HepG2 (cell line): ENCODE data around the gene ANKIB1. TPM values are rescaled to one million over a fixed set of nuclear protein-coding genes. Genes with fewer than 3 reads are reported as not detected.

Source experiments
- EHMT2 ChIP-seq: fragments of 200-600 bp; sonication (generic); IDR thresholded peaks from 2 replicates; pipeline ENCODE4 v1.7.0; 2017; ENCODE audit warnings: antibody characterized with exemption, low read depth, low read length, borderline replicate concordance
- FOXK1 ChIP-seq: sonication (generic); formaldehyde crosslinking; IDR thresholded peaks from 2 replicates; pipeline ENCODE4 v1.4.0; 2020; ENCODE audit warnings: low read depth, missing genetic modification reagents, borderline replicate concordance
- GABPA ChIP-seq, 2 experiments: IDR thresholded peaks; 2 replicates each; pipeline ENCODE4 v1.6.1; 2011 to 2016; ENCODE audit warnings: low read depth in 2 of 2, low read length in 1 of 2, missing biosample characterization in 1 of 2, missing genetic modification characterization in 1 of 2
- HMG20A ChIP-seq: IDR thresholded peaks from 2 replicates; pipeline ENCODE4 v1.6.1; 2016; ENCODE audit warnings: borderline replicate concordance
- ISX ChIP-seq: sonication (generic); formaldehyde crosslinking; conservative IDR thresholded peaks from 2 replicates; pipeline ENCODE4 v1.5.0; 2020; ENCODE audit warnings: missing genetic modification reagents
- NCOA1 ChIP-seq: sonication (generic); formaldehyde crosslinking; IDR thresholded peaks from 2 replicates; pipeline ENCODE4 v1.9.0; 2021; ENCODE audit warnings: missing genetic modification reagents
- PITX1 ChIP-seq: sonication (generic); formaldehyde crosslinking; IDR thresholded peaks from 2 replicates; pipeline ENCODE4 v1.5.1; 2020; ENCODE audit warnings: mild to moderate bottlenecking, missing genetic modification reagents
- PRMT3 ChIP-seq: sonication (generic); formaldehyde crosslinking; IDR thresholded peaks from 2 replicates; pipeline ENCODE4 v1.8.1; 2022; ENCODE audit warnings: low read depth, mild to moderate bottlenecking, moderate library complexity, missing genetic modification reagents, borderline replicate concordance
- RBFOX2 ChIP-seq: fragments of 200-400 bp; formaldehyde crosslinking; IDR thresholded peaks from 2 replicates; pipeline ENCODE4 v1.6.1; 2017; ENCODE audit warnings: low read depth, mild to moderate bottlenecking, low read length
- SAP130 ChIP-seq: IDR thresholded peaks from 2 replicates; pipeline ENCODE4 v1.6.1; 2016; ENCODE audit warnings: low read depth
- SNAI1 ChIP-seq: sonication (generic); formaldehyde crosslinking; IDR thresholded peaks from 2 replicates; pipeline ENCODE4 v1.5.0; 2020; ENCODE audit warnings: mild to moderate bottlenecking, missing genetic modification reagents, borderline replicate concordance
- TSC22D2 ChIP-seq: sonication (generic); formaldehyde crosslinking; IDR thresholded peaks from 2 replicates; pipeline ENCODE4 v1.5.1; 2020; ENCODE audit warnings: missing genetic modification reagents, mild to moderate bottlenecking, borderline replicate concordance
- U2AF2 ChIP-seq: fragments of 200-400 bp; formaldehyde crosslinking; IDR thresholded peaks from 2 replicates; pipeline ENCODE4 v1.6.1; 2017; ENCODE audit warnings: low read depth, mild to moderate bottlenecking, low read length
- ZBTB7B ChIP-seq: sonication (generic); formaldehyde crosslinking; IDR thresholded peaks from 2 replicates; pipeline ENCODE4 v1.4.0; 2020; ENCODE audit warnings: missing genetic modification reagents
- ZFP90 ChIP-seq: sonication (generic); formaldehyde crosslinking; IDR thresholded peaks from 2 replicates; pipeline ENCODE4 v1.8.0; 2022; ENCODE audit warnings: missing genetic modification reagents, mild to moderate bottlenecking, inconsistent platforms, borderline replicate concordance
- ZNF24 ChIP-seq: fragments of 450-650 bp; IDR thresholded peaks from 2 replicates; pipeline ENCODE4 v1.6.1; 2017; ENCODE audit warnings: antibody characterized with exemption, mild to moderate bottlenecking
- ZNF430 ChIP-seq: sonication (generic); formaldehyde crosslinking; IDR thresholded peaks from 2 replicates; pipeline ENCODE4 v1.9.0; 2021; ENCODE audit warnings: mild to moderate bottlenecking, missing genetic modification reagents
- ZNF446 ChIP-seq: sonication (generic); formaldehyde crosslinking; IDR thresholded peaks from 2 replicates; pipeline ENCODE4 v1.5.0; 2020; ENCODE audit warnings: mild to moderate bottlenecking, missing genetic modification reagents
- ZNF607 ChIP-seq: sonication (generic); formaldehyde crosslinking; IDR thresholded peaks from 2 replicates; pipeline ENCODE4 v1.5.1; 2020; ENCODE audit warnings: missing genetic modification reagents, mild to moderate bottlenecking, borderline replicate concordance
- ZNF660 ChIP-seq: sonication (generic); formaldehyde crosslinking; IDR thresholded peaks from 2 replicates; pipeline ENCODE4 v1.5.1; 2020; ENCODE audit warnings: mild to moderate bottlenecking, low read depth, missing genetic modification reagents, borderline replicate concordance
- ZNF674 ChIP-seq: sonication (generic); formaldehyde crosslinking; IDR thresholded peaks from 2 replicates; pipeline ENCODE4 v1.5.0; 2020; ENCODE audit warnings: low read depth, mild to moderate bottlenecking, missing genetic modification reagents
- polyA plus RNA-seq, 8 experiments: library from polyadenylated mRNA; depleted of rRNA in 3 of 8; stranded (reverse) in 7 of 8; unstranded in 1 of 8; fragments of >200 nt; fragmentation: Illumina TruSeq in 4 of 8; extraction: Trizol in 4 of 8; gene quantifications; 2 replicates each; pipeline versions ENCODE4 v1.2.1 to v1.2.3, GENCODE V29; 2011 to 2016; ENCODE audit warnings: low read depth in 4 of 8, missing spikeins in 1 of 8, mixed read lengths in 1 of 8; ENCODE audit not compliant: insufficient read depth in 1 of 8
- total RNA-seq, 5 experiments: library from RNA; depleted of rRNA; stranded (reverse); fragments of >200 nt; fragmentation: Illumina TruSeq; extraction: Trizol; gene quantifications; 2 replicates each; pipeline ENCODE4 v1.2.3, GENCODE V29; 2016; ENCODE audit warnings: low read depth in 1 of 5
- TF ChIP-seq, protein P1 (sequence below): IDR thresholded peaks from 2 replicates; pipeline ENCODE4 v1.6.1; 2016; ENCODE audit warnings: missing compliant biosample characterization, missing genetic modification reagents, borderline replicate concordance
- TF ChIP-seq, protein P2 (sequence below): sonication (generic); formaldehyde crosslinking; IDR thresholded peaks from 2 replicates; pipeline ENCODE4 v1.4.0; 2020; ENCODE audit warnings: missing genetic modification reagents

Gene ANKIB1
- total and polyA plus RNA-seq, 2 of the 13 experiments (the other 11 are each of a cell fraction or from before 2014, with no cell fraction given): 28.7 to 29.6 TPM

DNA sequence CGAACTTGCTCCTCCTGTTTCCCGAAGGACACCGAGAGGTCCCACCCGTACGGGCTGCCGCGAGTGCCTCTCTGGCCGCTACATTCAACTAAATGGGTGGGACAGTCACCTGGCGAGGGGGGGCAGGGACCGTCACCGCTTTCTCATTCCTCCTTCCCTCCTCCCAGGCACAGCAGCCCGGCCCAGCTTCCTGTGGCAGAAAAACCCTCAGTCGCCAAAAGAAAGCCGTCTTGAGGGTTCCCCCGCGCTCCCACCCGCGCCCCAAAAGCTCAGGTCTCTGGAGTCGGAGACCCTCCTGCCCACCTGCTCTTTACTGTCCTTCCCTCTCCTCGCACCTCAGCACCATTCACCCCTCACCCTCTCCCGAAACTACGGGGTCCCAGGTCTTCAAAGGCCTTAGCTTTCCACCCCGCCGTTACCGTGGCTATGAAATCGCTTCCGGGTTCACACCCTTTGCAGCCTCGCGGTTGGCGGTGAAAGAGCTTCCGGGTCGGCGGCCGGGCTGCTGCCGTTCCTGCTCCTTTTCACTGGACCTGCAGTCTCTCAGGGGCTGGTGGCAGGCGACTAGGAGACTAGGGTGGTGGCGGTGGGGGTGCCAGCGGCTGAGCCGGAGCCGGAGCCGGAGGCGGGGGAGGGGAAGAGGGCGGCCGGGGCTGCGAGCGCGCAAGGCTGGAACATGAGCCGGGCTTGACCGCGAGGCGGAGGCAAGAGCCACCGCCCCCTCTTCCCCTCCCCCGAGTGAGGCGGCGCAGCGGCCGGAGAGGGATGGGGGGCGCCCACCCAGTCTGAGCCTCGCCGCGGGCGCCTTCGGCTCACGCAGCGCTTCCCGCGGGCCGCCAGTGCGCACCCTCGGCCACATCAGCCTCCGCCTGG is at the start of gene ANKIB1, which contains the start of gene KRIT1 (continued):
- TF ChIP-seq ZNF674 (CRISPR knock-in tag): no peak
- no peak for TF ChIP-seq ISX (CRISPR knock-in tag)
- TF ChIP-seq ZNF24: no peak
- TF ChIP-seq ZBTB7B (CRISPR knock-in tag): peak; percentile 80
- peak; percentile 80; the same call in 1 of the 2 replicates for TF ChIP-seq ZNF607 (CRISPR knock-in tag)
- TF ChIP-seq HMG20A (CRISPR knock-in tag): no peak
- TF ChIP-seq ZNF660: no peak
- peak; percentile 90 for TF ChIP-seq SAP130
- TF ChIP-seq U2AF2: 0 out of 2 replicates have a peak, but pooled peaks have one; percentile 48
- no peak for TF ChIP-seq EHMT2
- TF ChIP-seq GABPA (IDR thresholded peaks at IDR 0.05; ENCODE audit: low read depth, low read length): peak; percentile 90
- peak; percentile 98 for TF ChIP-seq GABPA (CRISPR knock-in tag; IDR thresholded peaks at IDR 0.05; ENCODE audit: low read depth)
- no peak for TF ChIP-seq NCOA1 (CRISPR knock-in tag)
- TF ChIP-seq ZFP90 (CRISPR knock-in tag): 0 out of 2 replicates have a peak, but pooled peaks have one; percentile 78
- peak; percentile 85 for TF ChIP-seq RBFOX2
- TF ChIP-seq, protein P1, sequence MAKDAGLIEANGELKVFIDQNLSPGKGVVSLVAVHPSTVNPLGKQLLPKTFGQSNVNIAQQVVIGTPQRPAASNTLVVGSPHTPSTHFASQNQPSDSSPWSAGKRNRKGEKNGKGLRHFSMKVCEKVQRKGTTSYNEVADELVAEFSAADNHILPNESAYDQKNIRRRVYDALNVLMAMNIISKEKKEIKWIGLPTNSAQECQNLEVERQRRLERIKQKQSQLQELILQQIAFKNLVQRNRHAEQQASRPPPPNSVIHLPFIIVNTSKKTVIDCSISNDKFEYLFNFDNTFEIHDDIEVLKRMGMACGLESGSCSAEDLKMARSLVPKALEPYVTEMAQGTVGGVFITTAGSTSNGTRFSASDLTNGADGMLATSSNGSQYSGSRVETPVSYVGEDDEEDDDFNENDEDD (CRISPR knock-in tag): peak; percentile 73; the same call in 1 of the 2 replicates
- TF ChIP-seq TSC22D2: 0 out of 2 replicates have a peak, but pooled peaks have one; percentile 51
- TF ChIP-seq SNAI1 (CRISPR knock-in tag): 0 out of 2 replicates have a peak, but pooled peaks have one; percentile 9
- peak; percentile 73; the same call in 1 of the 2 replicates for TF ChIP-seq ZNF446 (CRISPR knock-in tag)
- TF ChIP-seq, protein P2, sequence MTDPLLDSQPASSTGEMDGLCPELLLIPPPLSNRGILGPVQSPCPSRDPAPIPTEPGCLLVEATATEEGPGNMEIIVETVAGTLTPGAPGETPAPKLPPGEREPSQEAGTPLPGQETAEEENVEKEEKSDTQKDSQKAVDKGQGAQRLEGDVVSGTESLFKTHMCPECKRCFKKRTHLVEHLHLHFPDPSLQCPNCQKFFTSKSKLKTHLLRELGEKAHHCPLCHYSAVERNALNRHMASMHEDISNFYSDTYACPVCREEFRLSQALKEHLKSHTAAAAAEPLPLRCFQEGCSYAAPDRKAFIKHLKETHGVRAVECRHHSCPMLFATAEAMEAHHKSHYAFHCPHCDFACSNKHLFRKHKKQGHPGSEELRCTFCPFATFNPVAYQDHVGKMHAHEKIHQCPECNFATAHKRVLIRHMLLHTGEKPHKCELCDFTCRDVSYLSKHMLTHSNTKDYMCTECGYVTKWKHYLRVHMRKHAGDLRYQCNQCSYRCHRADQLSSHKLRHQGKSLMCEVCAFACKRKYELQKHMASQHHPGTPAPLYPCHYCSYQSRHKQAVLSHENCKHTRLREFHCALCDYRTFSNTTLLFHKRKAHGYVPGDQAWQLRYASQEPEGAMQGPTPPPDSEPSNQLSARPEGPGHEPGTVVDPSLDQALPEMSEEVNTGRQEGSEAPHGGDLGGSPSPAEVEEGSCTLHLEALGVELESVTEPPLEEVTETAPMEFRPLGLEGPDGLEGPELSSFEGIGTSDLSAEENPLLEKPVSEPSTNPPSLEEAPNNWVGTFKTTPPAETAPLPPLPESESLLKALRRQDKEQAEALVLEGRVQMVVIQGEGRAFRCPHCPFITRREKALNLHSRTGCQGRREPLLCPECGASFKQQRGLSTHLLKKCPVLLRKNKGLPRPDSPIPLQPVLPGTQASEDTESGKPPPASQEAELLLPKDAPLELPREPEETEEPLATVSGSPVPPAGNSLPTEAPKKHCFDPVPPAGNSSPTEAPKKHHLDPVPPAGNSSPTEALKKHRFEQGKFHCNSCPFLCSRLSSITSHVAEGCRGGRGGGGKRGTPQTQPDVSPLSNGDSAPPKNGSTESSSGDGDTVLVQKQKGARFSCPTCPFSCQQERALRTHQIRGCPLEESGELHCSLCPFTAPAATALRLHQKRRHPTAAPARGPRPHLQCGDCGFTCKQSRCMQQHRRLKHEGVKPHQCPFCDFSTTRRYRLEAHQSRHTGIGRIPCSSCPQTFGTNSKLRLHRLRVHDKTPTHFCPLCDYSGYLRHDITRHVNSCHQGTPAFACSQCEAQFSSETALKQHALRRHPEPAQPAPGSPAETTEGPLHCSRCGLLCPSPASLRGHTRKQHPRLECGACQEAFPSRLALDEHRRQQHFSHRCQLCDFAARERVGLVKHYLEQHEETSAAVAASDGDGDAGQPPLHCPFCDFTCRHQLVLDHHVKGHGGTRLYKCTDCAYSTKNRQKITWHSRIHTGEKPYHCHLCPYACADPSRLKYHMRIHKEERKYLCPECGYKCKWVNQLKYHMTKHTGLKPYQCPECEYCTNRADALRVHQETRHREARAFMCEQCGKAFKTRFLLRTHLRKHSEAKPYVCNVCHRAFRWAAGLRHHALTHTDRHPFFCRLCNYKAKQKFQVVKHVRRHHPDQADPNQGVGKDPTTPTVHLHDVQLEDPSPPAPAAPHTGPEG (CRISPR knock-in tag): no peak; the same call in 1 of the 2 replicates
- peak; percentile 87 for TF ChIP-seq ZNF430 (CRISPR knock-in tag)
- TF ChIP-seq PITX1 (CRISPR knock-in tag): peak; percentile 75
- TF ChIP-seq PRMT3: no peak
- TF ChIP-seq FOXK1 (CRISPR knock-in tag): peak; percentile 60; the same call in 1 of the 2 replicates
